Measurements from ENCODE around the gene EEF1AKMT2. TPM values are rescaled to one million over a fixed set of nuclear protein-coding genes. Genes with fewer than 3 reads are reported as not detected.
"Not testable (repeated sequence)": the region's sequence is repeated elsewhere in the genome, so short reads cannot be mapped to it uniquely, and the experiment has no call there.

Gene EEF1AKMT2
- total and polyA plus RNA-seq, 8 donors: 7.6 to 47.9 (median 12.9) TPM

DNA sequence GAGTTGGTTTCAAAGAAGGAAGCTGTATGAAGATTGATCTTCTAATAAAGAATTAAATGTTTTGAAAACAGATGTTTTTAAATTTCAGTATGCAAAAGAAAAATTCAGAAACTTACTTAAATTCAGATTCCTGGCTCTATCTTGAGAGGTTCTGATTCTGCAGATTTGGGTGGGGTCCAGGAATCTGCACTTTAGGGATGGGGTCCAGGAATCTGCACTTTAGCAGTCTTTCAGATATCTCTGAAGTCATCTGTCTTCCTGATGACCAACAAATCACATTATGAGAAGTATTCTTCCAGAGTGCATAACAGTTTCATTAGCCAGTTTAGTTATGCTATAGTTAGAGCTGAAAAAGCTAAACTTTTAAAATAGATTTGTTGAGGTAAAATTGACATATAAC, 34.0 kb upstream of the EEF1AKMT2 start:
- Histone ChIP-seq H3K27ac (no peak overlapping the region), H3K4me3 (no peak overlapping the region), H3K4me1 (peaks cover 0 to 6% (median 0%) of the 10 kb centered on the region in 4 donors), H3K9me3 (no peaks in the 10 kb centered on the region), H3K36me3 (peaks cover 45 to 68% (median 65%) of the 10 kb centered on the region in 4 donors), H3K27me3 (no peaks in the 10 kb centered on the region)
- DNase-seq: no peak
- TF ChIP-seq POLR2A (IDR thresholded peaks at IDR 0.05): no peak
- TF ChIP-seq, protein P1, sequence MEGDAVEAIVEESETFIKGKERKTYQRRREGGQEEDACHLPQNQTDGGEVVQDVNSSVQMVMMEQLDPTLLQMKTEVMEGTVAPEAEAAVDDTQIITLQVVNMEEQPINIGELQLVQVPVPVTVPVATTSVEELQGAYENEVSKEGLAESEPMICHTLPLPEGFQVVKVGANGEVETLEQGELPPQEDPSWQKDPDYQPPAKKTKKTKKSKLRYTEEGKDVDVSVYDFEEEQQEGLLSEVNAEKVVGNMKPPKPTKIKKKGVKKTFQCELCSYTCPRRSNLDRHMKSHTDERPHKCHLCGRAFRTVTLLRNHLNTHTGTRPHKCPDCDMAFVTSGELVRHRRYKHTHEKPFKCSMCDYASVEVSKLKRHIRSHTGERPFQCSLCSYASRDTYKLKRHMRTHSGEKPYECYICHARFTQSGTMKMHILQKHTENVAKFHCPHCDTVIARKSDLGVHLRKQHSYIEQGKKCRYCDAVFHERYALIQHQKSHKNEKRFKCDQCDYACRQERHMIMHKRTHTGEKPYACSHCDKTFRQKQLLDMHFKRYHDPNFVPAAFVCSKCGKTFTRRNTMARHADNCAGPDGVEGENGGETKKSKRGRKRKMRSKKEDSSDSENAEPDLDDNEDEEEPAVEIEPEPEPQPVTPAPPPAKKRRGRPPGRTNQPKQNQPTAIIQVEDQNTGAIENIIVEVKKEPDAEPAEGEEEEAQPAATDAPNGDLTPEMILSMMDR (IDR thresholded peaks at IDR 0.05): no peak
- TF ChIP-seq EP300 (IDR thresholded peaks at IDR 0.05): no peak
- no peak for TF ChIP-seq POLR2AphosphoS5 (IDR thresholded peaks at IDR 0.05)
- intact Hi-C loops (cut with DNase I; ENCODE audit: low total_unique reads): loop anchor here (10.0 kb wide), 1 partner anchor 291 kb away; no protein-coding TSS in a partner anchor

DNA sequence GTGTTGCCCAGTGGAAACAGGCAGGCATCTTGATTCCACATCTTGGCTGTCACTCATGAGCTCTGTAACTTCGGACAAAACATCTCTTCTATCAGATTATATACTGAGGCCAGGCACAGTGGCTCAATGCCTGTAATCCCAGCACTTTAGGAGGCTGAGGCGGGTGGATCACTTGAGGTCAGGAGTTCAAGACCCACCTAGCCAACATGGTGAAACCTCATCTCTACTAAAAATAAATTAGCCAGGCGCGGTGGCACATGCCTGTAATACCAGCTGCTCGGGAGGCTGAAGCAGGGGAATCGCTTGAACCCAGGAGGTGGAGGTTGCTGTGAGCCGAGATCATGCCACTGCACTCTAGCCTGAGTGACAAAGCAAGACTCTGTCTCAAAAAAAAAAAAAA, 33.2 kb upstream of the EEF1AKMT2 start:
- not testable (repeated sequence) for H3K27ac ChIP-seq, DNase-seq, H3K4me3 ChIP-seq, H3K9me3 ChIP-seq, H3K4me1 ChIP-seq, H3K27me3 ChIP-seq
- H3K36me3 ChIP-seq: peaks cover 45 to 68% (median 65%) of the 10 kb centered on the region in 4 donors
- intact Hi-C loops (cut with DNase I; ENCODE audit: low total_unique reads): loop anchor here (10.0 kb wide), 1 partner anchor 290 kb away; no protein-coding TSS in a partner anchor
- WGBS, 5 donors: 91 to 96% (median 93%) methylated on average over 7 of the region's 7 CpGs

DNA sequence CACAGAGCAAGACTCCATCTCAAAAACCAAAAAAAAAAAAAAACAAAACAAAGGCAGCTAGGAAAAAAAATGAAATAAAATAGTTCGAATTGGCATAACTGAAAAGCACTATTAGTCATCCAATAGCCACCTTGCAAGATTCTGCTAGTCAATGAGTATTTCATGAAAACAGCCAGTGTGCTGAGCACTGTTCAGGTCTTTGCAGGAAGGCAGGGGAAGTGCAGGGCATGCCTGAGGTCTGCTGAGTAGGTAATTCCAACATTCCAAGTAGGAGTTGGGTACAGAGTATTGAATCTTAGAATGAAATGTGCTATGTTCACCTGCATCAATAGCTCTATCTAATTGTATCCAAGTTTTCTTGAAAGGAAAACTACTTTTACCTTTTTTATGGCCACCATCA, 32.8 kb upstream of the EEF1AKMT2 start:
- Histone ChIP-seq H3K9me3 (no peaks in the 10 kb centered on the region), H3K27ac (no peak overlapping the region), H3K4me3 (no peak overlapping the region), H3K36me3 (peaks cover 41 to 67% (median 65%) of the 10 kb centered on the region in 4 donors), H3K4me1 (peaks cover 0 to 6% (median 0%) of the 10 kb centered on the region in 4 donors), H3K27me3 (no peaks in the 10 kb centered on the region)
- 82 to 100% (median 90%) methylated on average over 1 of the region's 1 CpG for WGBS, 5 donors
- TF ChIP-seq POLR2A (IDR thresholded peaks at IDR 0.05): no peak
- TF ChIP-seq POLR2AphosphoS5 (IDR thresholded peaks at IDR 0.05): no peak
- TF ChIP-seq, protein P1 (IDR thresholded peaks at IDR 0.05): no peak
- no peak for TF ChIP-seq EP300 (IDR thresholded peaks at IDR 0.05)
- intact Hi-C loops (cut with DNase I; ENCODE audit: low total_unique reads): loop anchor here (10.0 kb wide), 1 partner anchor 290 kb away; no protein-coding TSS in a partner anchor
- no peak for DNase-seq

DNA sequence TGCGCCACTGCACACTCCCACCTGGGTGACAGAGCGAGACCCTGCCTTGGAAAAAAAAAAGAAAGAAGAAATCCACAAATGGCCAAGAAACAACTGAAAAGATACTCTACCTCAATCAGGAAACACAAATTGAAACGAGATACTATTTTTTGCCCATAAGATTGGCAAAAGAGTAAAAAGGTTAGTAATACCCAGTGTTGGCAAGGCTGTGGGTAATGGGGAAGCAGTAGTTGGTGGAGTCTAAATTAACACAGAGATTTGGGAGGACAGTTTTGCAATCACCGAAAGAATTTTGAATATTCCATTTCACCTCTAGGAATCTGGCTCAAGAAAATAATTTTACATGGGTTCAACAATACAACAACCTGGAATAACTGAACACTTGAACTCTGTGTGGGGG, 29.8 kb upstream of the EEF1AKMT2 start:
- TF ChIP-seq POLR2A (IDR thresholded peaks at IDR 0.05): no peak
- no peak for TF ChIP-seq POLR2AphosphoS5 (IDR thresholded peaks at IDR 0.05)
- TF ChIP-seq EP300 (IDR thresholded peaks at IDR 0.05): no peak
- TF ChIP-seq, protein P1 (IDR thresholded peaks at IDR 0.05): no peak
- Histone ChIP-seq H3K36me3 (peaks cover 31 to 66% (median 65%) of the 10 kb centered on the region in 4 donors), H3K4me3 (no peak overlapping the region), H3K27me3 (no peaks in the 10 kb centered on the region), H3K9me3 (no peaks in the 10 kb centered on the region), H3K27ac (no peak overlapping the region), H3K4me1 (peaks cover 0 to 6% (median 0%) of the 10 kb centered on the region in 4 donors)
- DNase-seq: no peak
- intact Hi-C loops (cut with DNase I; ENCODE audit: low total_unique reads): loop anchor here (10.0 kb wide), 1 partner anchor 287 kb away; no protein-coding TSS in a partner anchor
- 86 to 100% (median 97%) methylated on average over 4 of the region's 4 CpGs for WGBS, 5 donors

DNA sequence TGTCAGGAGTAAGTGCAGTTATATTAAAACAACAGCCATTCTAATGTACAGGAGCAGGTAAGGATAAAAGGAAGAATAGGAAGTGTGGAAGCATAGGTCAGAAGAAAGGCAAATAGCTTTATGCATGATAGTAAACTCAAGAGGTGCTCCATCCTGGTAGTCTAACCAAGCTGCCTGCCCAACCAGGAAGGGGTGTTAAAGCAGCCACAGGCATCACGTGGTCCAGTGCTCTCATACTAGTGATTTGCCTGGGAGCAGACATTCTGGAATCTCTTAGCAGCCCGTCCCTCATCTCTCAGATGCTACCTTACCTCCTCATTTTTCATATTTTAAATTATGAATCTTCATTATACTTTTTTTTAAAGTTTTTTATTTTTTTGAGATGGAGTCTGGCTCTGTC, 28.4 kb upstream of the EEF1AKMT2 start:
- WGBS, 5 donors: 89 to 97% (median 96%) methylated on average over 2 of the region's 2 CpGs
- Histone ChIP-seq H3K4me3 (no peak overlapping the region), H3K27me3 (no peaks in the 10 kb centered on the region), H3K27ac (no peak overlapping the region), H3K4me1 (peaks cover 0 to 6% (median 0%) of the 10 kb centered on the region in 4 donors), H3K9me3 (no peaks in the 10 kb centered on the region), H3K36me3 (peaks cover 31 to 68% (median 67%) of the 10 kb centered on the region in 4 donors)
- TF ChIP-seq POLR2AphosphoS5 (IDR thresholded peaks at IDR 0.05) (no peak), EP300 (IDR thresholded peaks at IDR 0.05) (no peak), POLR2A (IDR thresholded peaks at IDR 0.05) (no peak)
- TF ChIP-seq, protein P1 (IDR thresholded peaks at IDR 0.05): no peak
- intact Hi-C loops (cut with DNase I; ENCODE audit: low total_unique reads): loop anchor here (10.0 kb wide), 1 partner anchor 285 kb away; no protein-coding TSS in a partner anchor
- no peak for DNase-seq
